Activated CD8-positive, alpha-beta memory T cell treated with anti-CD3 and anti-CD28 coated beads, Interleukin-2, amount 50 U/mL, for 1 hour (primary cell): ENCODE measurements around the gene PLVAP.
"Not testable (repeated sequence)": the region's sequence is repeated elsewhere in the genome, so short reads cannot be mapped to it uniquely, and the experiment has no call there.

Experiments used
- DNase-seq: peaks from one replicate; pipeline ENCODE4 v3.0.0-alpha.2; 2020; ENCODE audit errors: extremely low read depth

Gene PLVAP

DNA sequence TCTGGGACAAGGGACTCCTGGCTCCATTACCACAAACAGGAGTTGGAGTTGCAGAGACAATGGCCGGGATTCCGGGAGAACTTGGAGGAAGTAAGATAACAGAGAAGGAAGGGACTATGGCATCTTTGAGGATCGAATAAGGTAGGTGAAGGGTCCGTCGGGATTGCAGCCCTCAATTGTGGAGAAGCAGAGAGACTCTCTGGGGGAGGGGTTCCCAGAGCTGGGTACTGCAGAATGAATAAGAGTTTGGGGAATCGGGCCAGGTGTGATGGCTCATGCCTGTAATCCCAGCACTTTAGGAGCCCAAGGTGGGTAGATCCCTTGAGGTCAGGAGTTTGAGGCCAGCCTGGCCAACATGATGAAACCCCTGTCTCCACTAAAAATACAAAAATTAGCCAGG is 24.5 kb upstream of the PLVAP start:
- no peak for DNase-seq

DNA sequence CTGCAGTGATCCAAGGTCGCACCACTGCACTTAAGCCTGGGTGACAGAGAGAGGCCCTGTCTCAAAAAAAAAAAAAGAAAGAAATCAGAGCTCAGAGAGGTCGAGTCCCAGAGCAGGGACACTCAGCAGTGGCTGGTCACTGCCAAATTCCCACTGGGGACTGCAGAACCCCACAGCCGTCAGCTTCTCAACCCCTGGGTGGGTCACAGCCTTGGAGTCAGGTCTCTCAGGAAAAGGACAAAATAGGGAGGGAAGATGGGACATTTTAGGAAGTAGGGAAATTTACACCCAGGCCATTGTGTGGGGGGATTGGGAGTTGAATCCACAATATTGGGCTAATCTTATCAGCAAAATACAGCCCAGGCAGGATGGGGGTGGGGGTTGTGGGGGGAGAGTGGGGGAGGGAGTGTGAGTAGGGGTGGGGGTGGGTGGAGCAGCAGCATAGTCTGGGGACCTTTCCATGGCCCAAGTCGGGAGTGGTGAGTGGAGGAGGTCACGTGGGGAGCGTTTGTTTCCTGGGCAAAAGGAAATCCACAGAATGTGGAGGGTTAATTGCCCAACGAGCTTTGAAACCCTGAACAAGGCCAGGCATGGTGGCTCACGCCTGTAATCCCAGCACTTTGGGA is 21.9 kb upstream of the PLVAP start:
- no peak for DNase-seq

- DNase-seq, result no peak
These were observed 17.8 kb upstream of the PLVAP start for GRCh38 chr19:17394891-17395415.

GRCh38 chr19:17393914-17394313 is 16.8 kb upstream of the PLVAP start, which contains the start of gene CCDC194:
Gene CCDC194 (minus strand): TSS chr19:17394196. CDS start chr19:17394158, 38 bp downstream.
- DNase-seq, result no peak

- DNase-seq, result no peak
These were observed 15.9 kb upstream of the PLVAP start for GRCh38 chr19:17393002-17393401.

- no peak for DNase-seq
These were observed 14.4 kb upstream of the PLVAP start for GRCh38 chr19:17391371-17392151.

- peak; percentile 66 for DNase-seq
These were observed 13.7 kb upstream of the PLVAP start for GRCh38 chr19:17390665-17391370.

DNA sequence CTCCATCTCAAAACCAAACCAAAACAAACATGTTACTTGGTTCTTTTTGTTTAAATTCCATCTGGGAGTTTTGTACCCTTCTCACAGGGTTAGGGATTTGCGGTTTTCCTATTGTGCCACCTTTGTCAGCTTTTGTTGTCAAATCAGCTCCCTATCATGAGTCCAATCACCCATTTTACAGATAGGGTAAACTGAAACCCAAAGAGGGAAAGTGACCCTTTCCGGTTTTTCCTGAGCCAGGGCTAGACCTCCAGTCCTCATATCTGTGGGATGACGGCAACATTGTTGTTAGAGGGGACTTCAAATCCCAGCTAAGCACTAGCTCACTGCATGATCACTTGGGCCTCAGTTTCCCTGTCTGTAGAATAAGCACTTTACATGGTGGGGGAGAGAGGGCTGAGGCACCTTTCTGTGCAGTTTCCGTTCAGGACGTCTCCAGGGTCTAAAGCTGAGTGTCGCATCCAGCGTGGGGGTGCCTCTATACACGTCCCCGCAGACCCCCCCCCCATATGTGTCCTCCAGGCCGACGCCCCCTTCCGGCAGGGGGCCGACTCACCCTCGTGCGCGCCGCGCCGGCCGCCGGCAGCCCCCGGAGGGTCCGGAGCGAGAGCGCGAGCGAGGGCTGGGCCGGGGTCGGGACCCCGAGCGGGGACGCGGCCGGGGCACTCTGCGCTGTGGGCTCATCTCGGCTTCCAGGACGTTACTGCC is 13.0 kb upstream of the PLVAP start:
- DNase-seq, result no peak

DNA sequence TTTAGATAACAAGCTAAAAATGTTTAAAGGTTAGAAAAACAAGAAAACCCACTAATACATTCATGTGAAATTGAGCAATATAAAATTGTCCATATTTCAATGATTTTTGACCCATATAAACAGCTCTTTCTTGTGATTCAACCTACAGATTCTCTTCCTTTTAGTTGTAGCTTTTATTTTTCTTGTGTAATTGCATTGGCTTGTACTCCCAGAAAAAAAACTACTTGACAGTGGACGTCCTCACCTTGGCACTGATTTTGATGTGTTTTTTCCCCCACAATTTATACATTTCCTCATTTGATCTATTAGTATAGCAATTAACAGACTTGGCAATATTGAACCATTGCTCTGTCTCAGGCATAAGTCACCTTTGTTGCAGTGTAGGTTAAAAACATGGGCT is 12.1 kb upstream of the PLVAP start:
- no peak for DNase-seq

DNA sequence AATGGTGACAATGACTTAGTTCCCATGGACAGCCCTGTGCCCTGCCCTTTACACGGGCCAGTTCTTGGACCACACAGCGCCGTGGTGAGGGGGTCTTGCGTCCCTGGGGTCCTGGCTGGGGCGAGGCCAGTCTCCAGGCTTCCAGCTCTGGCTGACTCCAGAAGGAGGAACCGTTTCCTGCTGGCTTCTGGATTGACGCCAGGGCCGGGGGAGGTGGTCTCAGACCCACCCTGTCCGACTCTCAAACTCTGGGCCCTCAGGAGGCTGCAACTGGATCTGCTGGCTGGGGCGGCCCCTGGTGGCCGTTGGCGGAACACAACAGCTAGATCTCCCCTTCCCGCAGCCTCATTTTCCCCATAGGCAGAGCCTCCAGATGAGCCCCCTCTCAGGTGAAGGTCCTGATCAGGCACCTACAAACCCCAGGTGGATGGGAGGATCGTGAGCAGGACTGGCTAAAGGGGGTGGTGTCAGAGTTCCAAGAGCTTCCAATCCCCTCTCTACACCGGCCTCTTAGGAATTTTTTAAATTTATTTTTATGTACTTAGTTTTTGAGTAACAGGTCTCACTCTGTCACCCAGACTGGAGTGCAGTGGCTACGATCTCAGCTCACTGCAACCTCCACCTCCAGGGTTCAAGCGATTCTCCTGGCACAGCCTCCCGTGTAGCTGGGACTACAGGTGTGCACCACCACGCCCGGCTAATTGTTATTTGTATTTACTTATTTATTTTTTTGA is 8.9 kb upstream of the PLVAP start:
- no peak for DNase-seq

- no peak for DNase-seq
These were observed 3.4 kb upstream of the PLVAP start for GRCh38 chr19:17380426-17381138.

- DNase-seq, result no peak
These were observed 2.1 kb upstream of the PLVAP start for GRCh38 chr19:17379221-17379631.

- DNase-seq, result no peak
These were observed 1.1 kb upstream of the PLVAP start for GRCh38 chr19:17378271-17378670.

- DNase-seq, result no peak
These were observed 7.0 kb downstream of the PLVAP start for GRCh38 chr19:17370026-17370587.

- DNase-seq, result no peak
These were observed 11.8 kb downstream of the PLVAP start for GRCh38 chr19:17365361-17365760.

DNA sequence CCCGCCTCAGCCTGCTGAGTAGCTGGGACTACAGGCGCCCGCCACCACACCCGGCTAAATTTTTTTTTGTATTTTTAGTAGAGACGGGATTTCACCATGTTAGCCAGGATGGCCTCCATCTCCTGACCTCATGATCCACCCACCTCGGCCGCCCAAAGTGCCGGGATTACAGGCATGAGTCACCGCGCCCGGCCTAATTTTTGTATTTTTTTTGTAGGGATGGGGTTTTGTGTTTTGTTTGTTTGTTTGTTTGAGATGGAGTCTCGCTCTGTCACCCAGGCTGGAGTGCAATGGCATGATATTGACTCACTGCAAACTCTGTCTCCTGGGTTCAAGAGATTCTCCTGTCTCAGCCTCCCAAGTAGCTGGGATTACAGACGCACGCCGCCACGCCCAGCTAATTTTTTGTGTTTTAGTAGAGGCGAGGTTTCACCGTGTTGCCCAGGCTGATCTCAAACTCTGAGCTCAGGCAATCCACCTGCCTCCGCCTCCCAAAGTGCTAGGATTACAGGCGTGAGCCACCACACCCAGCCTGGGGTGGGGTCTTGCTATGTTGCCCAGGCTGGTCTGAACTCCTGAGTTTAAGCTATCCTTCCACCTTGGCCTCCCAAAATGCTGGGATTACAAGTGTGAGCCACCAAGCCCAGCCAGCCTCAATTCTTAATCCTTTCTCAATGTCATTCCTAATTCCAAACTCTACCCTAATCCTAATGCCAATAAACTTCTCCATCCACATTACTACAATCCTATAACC is 13.1 kb downstream of the PLVAP start:
- DNase-seq, result not testable (repeated sequence)

DNA sequence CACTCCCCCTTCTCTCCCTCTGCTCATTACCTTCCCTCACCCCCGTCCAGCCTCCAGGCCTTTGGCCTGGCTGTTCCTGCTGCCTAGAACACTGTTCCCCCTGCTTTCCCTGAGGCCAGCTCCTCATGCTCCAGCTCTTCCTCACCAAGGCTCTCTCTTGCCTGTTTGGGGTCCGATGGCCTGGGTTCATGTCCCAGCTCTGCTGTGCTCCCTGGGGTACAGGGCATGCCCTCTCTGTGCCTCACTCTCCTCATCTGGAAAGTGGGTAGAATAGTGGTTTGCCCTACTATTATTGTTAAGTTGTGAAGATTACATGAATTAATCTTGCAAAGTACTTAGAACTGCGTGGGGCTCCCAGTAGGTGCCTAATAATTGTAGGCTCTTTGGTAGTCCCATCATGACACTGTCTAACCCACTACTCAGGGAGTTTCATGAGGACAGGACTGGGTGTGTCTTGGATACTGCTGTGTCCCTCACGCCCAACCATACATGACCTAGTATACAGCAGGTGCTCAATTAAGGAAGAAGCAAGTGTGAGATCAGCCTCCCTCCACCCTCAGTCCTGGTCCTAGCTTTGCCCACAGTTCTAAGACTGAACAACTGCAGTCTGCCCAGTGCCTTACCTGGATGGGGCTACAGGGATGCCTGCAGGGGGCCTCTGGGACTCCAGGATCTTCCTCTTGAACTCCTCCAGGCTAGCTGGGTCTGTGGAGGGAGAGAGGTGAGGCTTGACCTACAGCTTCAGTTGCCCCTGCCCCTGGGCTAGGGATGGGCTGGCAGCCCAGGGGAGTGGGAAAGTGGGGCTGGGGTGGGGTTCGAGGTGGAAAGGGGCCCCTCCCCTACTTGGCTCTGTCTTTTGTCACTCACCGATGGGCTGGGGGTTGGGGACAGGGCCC is 17.0 kb downstream of the PLVAP start:
- no peak for DNase-seq

DNA sequence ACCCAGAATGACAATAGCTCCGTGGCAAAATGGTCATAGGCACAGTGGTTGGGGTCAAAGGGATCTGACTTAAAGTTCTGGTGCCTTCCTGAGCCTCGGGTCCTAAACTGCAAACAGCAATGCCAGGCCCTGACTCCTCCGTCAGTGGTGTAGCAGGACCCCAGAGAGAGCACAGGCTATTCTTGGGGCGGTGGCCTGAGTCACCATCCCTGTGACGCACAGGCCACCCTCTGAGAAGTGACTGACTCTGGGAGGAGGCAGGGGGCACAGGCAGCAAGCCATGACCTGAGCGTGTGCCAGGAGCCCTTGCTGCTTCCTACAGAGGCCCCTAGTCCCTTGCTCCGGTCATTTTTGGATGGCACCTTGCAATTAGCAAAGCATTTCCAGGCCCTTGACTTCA is 18.7 kb downstream of the PLVAP start:
- no peak for DNase-seq
